Body of pancreas (tissue), 4 donors: Measurements from ENCODE around the gene ATRNL1.

Experiments
- CTCF ChIP-seq, 7 experiments: fragments of 450-650 bp in 4 of 7; fragments of 200-600 bp in 3 of 7; sonication (generic) in 3 of 7; IDR thresholded peaks; one replicate each; pipeline ENCODE4 v1.5.1; 2016 to 2019; ENCODE audit warnings: antibody characterized with exemption in 7 of 7
- POLR2A ChIP-seq, 3 donors: fragments of 450-650 bp; IDR thresholded peaks; one replicate each; pipeline ENCODE4 v1.6.1; 2016; ENCODE audit warnings: antibody characterized with exemption in 3 of 3, mild to moderate bottlenecking in 2 of 3

DNA sequence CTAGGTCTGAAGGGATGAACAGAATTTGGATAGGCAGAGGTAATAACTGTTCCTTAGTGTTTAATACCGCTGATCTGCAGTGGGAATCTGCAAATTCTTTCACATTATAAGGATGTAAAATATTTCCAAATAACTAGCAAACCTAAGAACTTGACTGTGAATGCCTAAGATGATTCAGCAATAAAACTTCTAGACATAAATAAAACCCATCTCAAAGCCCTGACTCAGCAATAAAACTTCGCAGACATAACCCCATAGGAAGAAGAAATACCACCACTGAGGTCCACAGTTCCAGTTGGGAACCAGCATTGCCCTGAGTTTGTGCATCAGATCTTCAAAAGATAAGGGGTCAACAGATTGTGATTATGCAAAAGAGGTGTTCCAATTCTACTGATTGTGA is 825.6 kb downstream of the ATRNL1 start:
- TF ChIP-seq CTCF (IDR thresholded peaks at IDR 0.05) (no peak), POLR2A (IDR thresholded peaks at IDR 0.05) (no peak)
